K562 (cell line): Measurements from ENCODE around the gene EVX1. TPM values are rescaled to one million over a fixed set of nuclear protein-coding genes. Genes with fewer than 3 reads are reported as not detected.

Experiments
- MCM3 ChIP-seq: fragments of 450-650 bp; IDR thresholded peaks from 2 replicates; pipeline ENCODE4 v1.6.1; 2016
- PBX2 ChIP-seq, 2 experiments: IDR thresholded peaks in 1 of 2; conservative IDR thresholded peaks in 1 of 2; 2 replicates each; pipeline ENCODE4 v1.6.1; 2016; ENCODE audit warnings: low read depth in 2 of 2, mild to moderate bottlenecking in 1 of 2, missing compliant biosample characterization in 1 of 2, missing genetic modification characterization in 1 of 2, moderate library complexity in 1 of 2
- THAP12 ChIP-seq: fragments of 250-450 bp; sonication (Bioruptor Pico); IDR thresholded peaks from 2 replicates; pipeline ENCODE4 v1.9.0; 2021; ENCODE audit warnings: mild to moderate bottlenecking, inconsistent platforms
- polyA plus RNA-seq, 8 experiments: library from polyadenylated mRNA; depleted of rRNA in 4 of 8; stranded (reverse) in 5 of 8; unstranded in 3 of 8; fragments of >200 nt; fragmentation: Nextera tagmentation in 2 of 8; fragmentation: Illumina TruSeq in 1 of 8; extraction: Ambion mirVana in 2 of 8; extraction: Trizol in 1 of 8; gene quantifications; 2 replicates each; pipeline versions ENCODE4 v1.2.1 to v1.2.3, GENCODE V29; 2011 to 2014; ENCODE audit warnings: inconsistent platforms in 1 of 8, missing spikeins in 1 of 8
- total RNA-seq, 7 experiments: library from RNA; depleted of rRNA in 6 of 7; stranded (reverse); fragments of >200 nt in 6 of 7; fragmentation: Illumina TruSeq in 2 of 7; extraction: Trizol in 2 of 7; gene quantifications; 2 replicates each; pipeline versions ENCODE4 v1.2.1 to v1.2.3, GENCODE V29; 2011 to 2021; ENCODE audit warnings: low replicate concordance in 1 of 7

EVX1 gene
- total and polyA plus RNA-seq, 9 of the 15 experiments (the other 6 are each of a cell fraction or from before 2014, with no cell fraction given), result not detected

DNA sequence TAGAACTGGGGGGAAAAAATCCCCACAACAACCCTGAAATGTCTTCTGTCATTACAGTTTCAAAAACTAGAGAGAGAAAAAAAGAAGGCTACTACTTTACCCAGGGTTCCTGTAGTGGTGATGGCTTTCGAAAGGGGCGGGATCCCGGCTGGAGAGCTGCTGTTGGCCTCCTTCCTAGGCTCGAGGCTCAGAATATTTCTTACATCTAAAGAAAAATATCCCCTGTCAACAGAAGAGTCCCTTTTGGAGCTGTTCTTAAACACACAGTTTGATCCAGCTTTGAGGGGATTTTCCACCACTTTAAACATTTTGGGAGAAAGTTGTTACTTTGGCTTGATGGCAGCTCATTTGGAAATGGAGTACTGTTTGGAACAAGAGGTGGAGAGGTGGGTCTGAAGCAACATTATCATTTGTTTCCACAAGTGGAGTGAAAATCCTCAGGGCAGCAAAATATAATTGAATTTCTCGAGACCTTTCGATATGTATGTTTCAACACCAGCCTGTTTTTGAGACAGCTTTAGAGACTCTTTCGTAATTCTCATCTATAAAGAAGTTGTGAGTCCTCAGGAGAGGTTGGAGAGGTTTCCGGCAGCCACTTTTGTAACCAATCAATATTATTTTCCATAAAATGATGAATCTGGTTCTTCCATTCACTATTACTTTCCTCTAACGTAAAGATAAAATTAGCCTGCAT, 47.8 kb upstream of the EVX1 start (continued):
- TF ChIP-seq PBX2 (CRISPR knock-in tag; IDR thresholded peaks at IDR 0.05; ENCODE audit: low read depth) (no peak), PBX2 (tag; conservative IDR thresholded peaks at IDR 0.05; ENCODE audit: low read depth) (no peak), THAP12 (CRISPR knock-in tag) (no peak), MCM3 (no peak)
